OCI-LY7 (cell line): ENCODE measurements around the gene DOCK1.

Experiments used
- EZH2phosphoT487 ChIP-seq: fragments of 200-600 bp; sonication (generic); IDR thresholded peaks from 2 replicates; pipeline ENCODE4 v1.6.1; 2018; ENCODE audit warnings: low read depth, borderline replicate concordance, mild to moderate bottlenecking, mixed run types, antibody characterized with exemption, low read length, moderate library complexity, mixed read lengths
- TF ChIP-seq, protein P1 (sequence below): fragments of 200-600 bp; sonication (generic); conservative IDR thresholded peaks from 2 replicates; pipeline ENCODE4 v1.5.1; 2014; ENCODE audit warnings: mild to moderate bottlenecking, antibody characterized with exemption, low read length, moderate library complexity, mixed read lengths

DNA sequence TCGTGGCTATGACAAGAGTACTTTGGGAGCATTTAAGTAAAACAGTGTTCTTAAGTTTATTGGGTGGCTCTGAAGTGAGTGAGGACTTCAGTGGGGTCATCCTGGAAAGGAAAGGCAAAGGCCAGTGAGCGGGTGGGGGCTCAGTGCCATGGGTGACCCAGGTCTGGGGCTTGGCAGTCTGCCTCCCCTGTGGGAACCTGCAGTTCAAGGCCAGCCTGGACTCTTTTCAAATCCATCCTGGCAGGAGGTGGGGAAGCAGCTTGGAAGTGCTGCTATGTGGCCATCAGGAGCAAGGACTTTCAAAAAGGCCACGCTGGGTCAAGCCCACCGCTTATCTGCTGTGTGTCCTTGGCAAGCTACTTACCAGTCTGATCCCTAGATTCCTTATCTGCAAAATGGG, 495.0 kb downstream of the DOCK1 start:
- TF ChIP-seq, protein P1, sequence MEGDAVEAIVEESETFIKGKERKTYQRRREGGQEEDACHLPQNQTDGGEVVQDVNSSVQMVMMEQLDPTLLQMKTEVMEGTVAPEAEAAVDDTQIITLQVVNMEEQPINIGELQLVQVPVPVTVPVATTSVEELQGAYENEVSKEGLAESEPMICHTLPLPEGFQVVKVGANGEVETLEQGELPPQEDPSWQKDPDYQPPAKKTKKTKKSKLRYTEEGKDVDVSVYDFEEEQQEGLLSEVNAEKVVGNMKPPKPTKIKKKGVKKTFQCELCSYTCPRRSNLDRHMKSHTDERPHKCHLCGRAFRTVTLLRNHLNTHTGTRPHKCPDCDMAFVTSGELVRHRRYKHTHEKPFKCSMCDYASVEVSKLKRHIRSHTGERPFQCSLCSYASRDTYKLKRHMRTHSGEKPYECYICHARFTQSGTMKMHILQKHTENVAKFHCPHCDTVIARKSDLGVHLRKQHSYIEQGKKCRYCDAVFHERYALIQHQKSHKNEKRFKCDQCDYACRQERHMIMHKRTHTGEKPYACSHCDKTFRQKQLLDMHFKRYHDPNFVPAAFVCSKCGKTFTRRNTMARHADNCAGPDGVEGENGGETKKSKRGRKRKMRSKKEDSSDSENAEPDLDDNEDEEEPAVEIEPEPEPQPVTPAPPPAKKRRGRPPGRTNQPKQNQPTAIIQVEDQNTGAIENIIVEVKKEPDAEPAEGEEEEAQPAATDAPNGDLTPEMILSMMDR = no peak
- no peak for TF ChIP-seq EZH2phosphoT487
